Panc1 (cell line): ENCODE results near the gene UBXN11.

ENCODE experiments used
- CTCF ChIP-seq: fragments of 450-650 bp; IDR thresholded peaks from 2 replicates; pipeline ENCODE4 v1.5.1; 2017; ENCODE audit warnings: mild to moderate bottlenecking
- POLR2AphosphoS5 ChIP-seq: IDR thresholded peaks from 2 replicates; pipeline ENCODE4 v1.6.1; 2012; ENCODE audit warnings: mild to moderate bottlenecking, low read depth, low read length, moderate library complexity
- REST ChIP-seq, 2 experiments: IDR thresholded peaks; 2 replicates each; pipeline ENCODE4 v1.6.1; 2011 to 2012; ENCODE audit warnings: low read depth in 2 of 2, control low read depth in 1 of 2, low read length in 1 of 2, mild to moderate bottlenecking in 1 of 2, moderate library complexity in 1 of 2; ENCODE audit not compliant: insufficient read depth in 1 of 2
- SIN3A ChIP-seq: IDR thresholded peaks from 2 replicates; pipeline ENCODE4 v1.6.1; 2012; ENCODE audit warnings: low read depth, mild to moderate bottlenecking, low read length, moderate library complexity, borderline replicate concordance; ENCODE audit not compliant: insufficient read depth

GRCh38 chr1:26337206-26337535, 30.7 kb upstream of the UBXN11 start:
- TF ChIP-seq CTCF = no peak
- no peak for TF ChIP-seq POLR2AphosphoS5
- no peak for TF ChIP-seq REST (IDR thresholded peaks at IDR 0.05; ENCODE audit: insufficient read depth in 1 of 2, low read depth in 2 of 2, low read length in 1 of 2)
- no peak for TF ChIP-seq SIN3A
